DOHH2 (cell line): ENCODE measurements around the gene PEAR1.

Experiments
- H3F3A ChIP-seq: fragments of 200-600 bp; sonication (generic), shearing (Covaris generic); 2 replicates; pipeline ENCODE4 v1.6.0; 2016; ENCODE audit warnings: antibody characterized with exemption, mild to moderate bottlenecking; ENCODE audit not compliant: control insufficient read depth, insufficient read depth
- H3K27ac ChIP-seq: fragments of 200-600 bp; sonication (generic); 2 replicates; pipeline ENCODE4 v1.5.1; 2014; ENCODE audit warnings: low read depth, mild to moderate bottlenecking, low read length, moderate library complexity
- H3K27me3 ChIP-seq: fragments of 200-600 bp; sonication (generic); 2 replicates; pipeline ENCODE4 v1.6.1; 2014; ENCODE audit warnings: mild to moderate bottlenecking, low read length, mixed read lengths; ENCODE audit not compliant: control insufficient read depth
- H3K36me3 ChIP-seq: fragments of 200-600 bp; sonication (generic); 2 replicates; pipeline ENCODE4 v1.6.1; 2014; ENCODE audit warnings: mild to moderate bottlenecking, low read length, moderate library complexity, mixed read lengths; ENCODE audit not compliant: control insufficient read depth
- H3K4me1 ChIP-seq: fragments of 200-600 bp; sonication (generic); 2 replicates; pipeline ENCODE4 v1.6.1; 2014; ENCODE audit warnings: mild to moderate bottlenecking, low read length, mixed read lengths; ENCODE audit not compliant: control insufficient read depth
- H3K4me2 ChIP-seq: fragments of 200-600 bp; sonication (generic); 2 replicates; pipeline ENCODE4 v1.6.0; 2014; ENCODE audit warnings: mild to moderate bottlenecking, low read length, moderate library complexity
- H3K4me3 ChIP-seq: fragments of 200-600 bp; sonication (generic); 2 replicates; pipeline ENCODE4 v1.5.1; 2014; ENCODE audit warnings: mild to moderate bottlenecking, low read length, mixed read lengths
- H3K79me2 ChIP-seq: fragments of 200-600 bp; sonication (generic); 2 replicates; pipeline ENCODE4 v1.6.1; 2014; ENCODE audit warnings: mild to moderate bottlenecking, low read length, mixed read lengths; ENCODE audit not compliant: control insufficient read depth
- H3K9me2 ChIP-seq: fragments of 200-600 bp; sonication (generic); replicated peaks from 2 replicates; pipeline ENCODE4 v1.6.1; 2014; ENCODE audit warnings: mild to moderate bottlenecking, low read length, mixed read lengths; ENCODE audit not compliant: control insufficient read depth
- H3K9me3 ChIP-seq: fragments of 200-600 bp; sonication (generic); 2 replicates; pipeline ENCODE4 v1.6.1; 2014; ENCODE audit warnings: antibody characterized with exemption, low read length, mixed read lengths; ENCODE audit not compliant: control insufficient read depth, insufficient read depth
- H4K20me1 ChIP-seq: fragments of 200-600 bp; sonication (generic); 2 replicates; pipeline ENCODE4 v1.6.0; 2014; ENCODE audit warnings: low read depth, mild to moderate bottlenecking, antibody characterized with exemption, low read length, moderate library complexity; ENCODE audit not compliant: control insufficient read depth, insufficient read depth
- EZH2phosphoT487 ChIP-seq: fragments of 200-600 bp; sonication (generic); IDR thresholded peaks from 2 replicates; pipeline ENCODE4 v1.6.1; 2017; ENCODE audit warnings: borderline replicate concordance, mild to moderate bottlenecking, antibody characterized with exemption, low read length, moderate library complexity, mixed read lengths
- TF ChIP-seq, protein P1 (sequence below): fragments of 200-600 bp; sonication (generic); IDR thresholded peaks from one replicate; pipeline ENCODE4 v1.5.1; 2014; ENCODE audit warnings: antibody characterized with exemption, mild to moderate bottlenecking, low read depth, low read length; ENCODE audit not compliant: poor library complexity, severe bottlenecking

PEAR1 gene

DNA sequence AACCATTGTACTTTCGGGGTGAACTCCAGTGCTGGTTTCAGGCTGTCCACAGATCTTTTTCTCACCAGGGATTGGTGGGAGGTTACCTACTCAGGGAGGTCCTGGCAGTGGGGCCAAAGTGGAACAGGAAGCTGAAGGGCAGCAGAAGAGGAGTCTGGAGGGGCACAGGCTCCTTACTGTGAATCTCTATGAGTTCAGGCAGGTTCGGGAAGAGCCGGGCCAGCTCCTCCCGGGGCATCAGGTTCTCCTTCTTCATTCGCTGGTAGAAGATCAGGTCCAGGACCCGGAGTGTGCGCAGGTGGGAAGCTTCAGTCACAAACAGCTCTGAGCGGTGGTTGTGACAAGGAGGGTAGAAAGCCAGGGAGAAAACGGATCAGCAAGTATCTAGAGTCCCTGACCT lies 53.6 kb downstream of the PEAR1 start:
- H3F3A ChIP-seq = no peaks in the 10 kb centered on the region
- no peaks in the 10 kb centered on the region; the same call in 1 of the 2 replicates for H3K36me3 ChIP-seq
- H3K4me3 ChIP-seq = no peak overlapping the region
- no peak for TF ChIP-seq EZH2phosphoT487
- TF ChIP-seq, protein P1, sequence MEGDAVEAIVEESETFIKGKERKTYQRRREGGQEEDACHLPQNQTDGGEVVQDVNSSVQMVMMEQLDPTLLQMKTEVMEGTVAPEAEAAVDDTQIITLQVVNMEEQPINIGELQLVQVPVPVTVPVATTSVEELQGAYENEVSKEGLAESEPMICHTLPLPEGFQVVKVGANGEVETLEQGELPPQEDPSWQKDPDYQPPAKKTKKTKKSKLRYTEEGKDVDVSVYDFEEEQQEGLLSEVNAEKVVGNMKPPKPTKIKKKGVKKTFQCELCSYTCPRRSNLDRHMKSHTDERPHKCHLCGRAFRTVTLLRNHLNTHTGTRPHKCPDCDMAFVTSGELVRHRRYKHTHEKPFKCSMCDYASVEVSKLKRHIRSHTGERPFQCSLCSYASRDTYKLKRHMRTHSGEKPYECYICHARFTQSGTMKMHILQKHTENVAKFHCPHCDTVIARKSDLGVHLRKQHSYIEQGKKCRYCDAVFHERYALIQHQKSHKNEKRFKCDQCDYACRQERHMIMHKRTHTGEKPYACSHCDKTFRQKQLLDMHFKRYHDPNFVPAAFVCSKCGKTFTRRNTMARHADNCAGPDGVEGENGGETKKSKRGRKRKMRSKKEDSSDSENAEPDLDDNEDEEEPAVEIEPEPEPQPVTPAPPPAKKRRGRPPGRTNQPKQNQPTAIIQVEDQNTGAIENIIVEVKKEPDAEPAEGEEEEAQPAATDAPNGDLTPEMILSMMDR = no peak
- H3K27ac ChIP-seq = no peak overlapping the region
- H3K9me3 ChIP-seq = no peaks in the 10 kb centered on the region
- no peaks in the 10 kb centered on the region for H3K4me1 ChIP-seq
- no peaks in the 10 kb centered on the region for H4K20me1 ChIP-seq
- no peaks in the 10 kb centered on the region for H3K27me3 ChIP-seq
- no peaks in the 10 kb centered on the region for H3K9me2 ChIP-seq
- H3K79me2 ChIP-seq = no peaks in the 10 kb centered on the region
- H3K4me2 ChIP-seq = no peak overlapping the region

DNA sequence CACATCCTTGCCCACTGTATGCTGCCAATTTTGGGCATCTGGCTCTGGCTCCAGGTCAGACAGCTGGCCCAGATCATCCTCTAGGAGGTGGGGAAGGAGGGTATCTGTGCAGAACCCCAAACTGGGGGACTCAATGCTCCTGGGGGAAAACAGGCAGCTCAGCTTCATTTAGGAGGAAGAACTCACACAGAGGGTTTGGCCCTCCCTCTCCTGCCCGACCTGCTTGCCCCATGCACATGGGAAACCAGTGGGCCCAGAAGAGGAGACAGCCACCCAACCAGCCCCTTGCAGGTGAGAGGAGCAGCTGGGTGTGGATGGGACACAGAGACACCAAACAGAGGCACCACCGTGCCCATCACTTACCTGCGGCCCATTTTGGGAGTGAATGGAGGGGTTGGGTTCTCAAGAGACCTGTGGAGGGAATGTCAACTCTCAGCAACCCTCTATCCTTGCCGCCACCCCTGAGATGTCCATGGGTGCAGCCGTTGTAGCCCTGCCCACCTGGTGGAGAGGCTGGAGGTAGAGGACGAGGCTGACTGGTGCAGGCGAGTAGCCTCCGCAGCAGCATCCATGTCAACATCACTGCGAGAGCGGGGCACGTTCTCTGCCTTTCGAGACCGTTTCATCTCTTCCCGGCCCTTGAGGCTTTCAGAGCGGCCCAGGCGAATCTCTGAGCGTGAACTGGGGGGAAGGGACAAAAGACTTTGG lies 54.5 kb downstream of the PEAR1 start:
- H3K4me1 ChIP-seq = no peaks in the 10 kb centered on the region
- H3K27ac ChIP-seq = no peak overlapping the region
- no peaks in the 10 kb centered on the region for H3K9me2 ChIP-seq
- no peaks in the 10 kb centered on the region for H3K27me3 ChIP-seq
- no peak overlapping the region for H3K4me2 ChIP-seq
- no peak overlapping the region for H3K4me3 ChIP-seq
- no peaks in the 10 kb centered on the region for H3K9me3 ChIP-seq
- no peaks in the 10 kb centered on the region for H3F3A ChIP-seq
- H3K79me2 ChIP-seq = no peaks in the 10 kb centered on the region
- TF ChIP-seq EZH2phosphoT487 = no peak
- TF ChIP-seq, protein P1 = no peak
- H3K36me3 ChIP-seq = no peaks in the 10 kb centered on the region; the same call in 1 of the 2 replicates
- H4K20me1 ChIP-seq = no peaks in the 10 kb centered on the region

DNA sequence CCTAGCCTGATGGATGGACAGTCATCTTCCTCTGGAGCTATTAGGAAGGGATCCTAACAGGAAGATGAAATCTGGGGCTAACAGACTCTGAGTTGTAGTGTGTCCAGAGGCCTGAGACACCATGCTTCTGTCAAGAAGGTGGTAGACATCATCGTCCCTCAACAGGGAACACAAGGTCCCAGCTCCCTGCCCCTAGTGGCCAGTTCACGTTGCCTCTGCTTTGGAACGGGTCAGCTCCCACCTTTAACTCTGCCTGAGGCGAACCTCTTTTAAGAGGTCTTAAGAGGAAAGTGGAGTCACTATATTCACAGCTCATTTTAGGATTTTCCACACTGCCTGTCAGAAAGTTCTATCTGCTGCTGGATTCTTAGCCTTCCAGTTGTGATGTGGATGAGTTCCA lies 55.2 kb downstream of the PEAR1 start:
- H3K9me2 ChIP-seq = no peaks in the 10 kb centered on the region
- no peaks in the 10 kb centered on the region for H3K27me3 ChIP-seq
- H3K27ac ChIP-seq = no peak overlapping the region
- no peaks in the 10 kb centered on the region; the same call in 1 of the 2 replicates for H3K36me3 ChIP-seq
- no peak overlapping the region for H3K4me2 ChIP-seq
- no peaks in the 10 kb centered on the region for H3F3A ChIP-seq
- no peaks in the 10 kb centered on the region for H3K4me1 ChIP-seq
- TF ChIP-seq, protein P1 = peak; percentile 14
- TF ChIP-seq EZH2phosphoT487 = no peak
- H3K79me2 ChIP-seq = no peaks in the 10 kb centered on the region
- no peak overlapping the region for H3K4me3 ChIP-seq
- no peaks in the 10 kb centered on the region for H4K20me1 ChIP-seq
- H3K9me3 ChIP-seq = no peaks in the 10 kb centered on the region
